ENCODE measurements around the gene MPL.

MPL gene

GRCh38 chr1:43325381-43325780, 12.2 kb upstream of the MPL start:
- DNase-seq (ENCODE audit: low read depth) = no peak

GRCh38 chr1:43327549-43328292, 9.9 kb upstream of the MPL start:
- DNase-seq (ENCODE audit: low read depth) = no peak

GRCh38 chr1:43329995-43330751, 7.4 kb upstream of the MPL start:
- DNase-seq (ENCODE audit: low read depth) = peak; percentile 44

- no peak for DNase-seq (ENCODE audit: low read depth)
Measured at GRCh38 chr1:43331688-43332087, 5.9 kb upstream of the MPL start.

- DNase-seq (ENCODE audit: low read depth) = no peak
Measured at GRCh38 chr1:43334453-43335205, 3.0 kb upstream of the MPL start.

- no peak for DNase-seq (ENCODE audit: low read depth)
Measured at GRCh38 chr1:43338001-43338400, 383 bp downstream of the MPL start.

GRCh38 chr1:43339584-43340232, 2.1 kb downstream of the MPL start:
- DNase-seq (ENCODE audit: low read depth) = no peak

GRCh38 chr1:43340559-43340958, 2.9 kb downstream of the MPL start:
- DNase-seq (ENCODE audit: low read depth) = no peak

GRCh38 chr1:43344267-43344850, 6.7 kb downstream of the MPL start:
- no peak for DNase-seq (ENCODE audit: low read depth)

GRCh38 chr1:43345120-43345519, 7.5 kb downstream of the MPL start:
- DNase-seq (ENCODE audit: low read depth) = no peak

GRCh38 chr1:43346636-43347035, 9.0 kb downstream of the MPL start:
- DNase-seq (ENCODE audit: low read depth) = no peak

GRCh38 chr1:43348343-43348808, 10.8 kb downstream of the MPL start:
- no peak for DNase-seq (ENCODE audit: low read depth)

- DNase-seq (ENCODE audit: low read depth) = peak; percentile 44
Measured at GRCh38 chr1:43348809-43349593, 11.4 kb downstream of the MPL start.

- DNase-seq (ENCODE audit: low read depth) = no peak
Measured at GRCh38 chr1:43349594-43350306, 12.1 kb downstream of the MPL start.

- no peak for DNase-seq (ENCODE audit: low read depth)
Measured at GRCh38 chr1:43350976-43351375, 13.4 kb downstream of the MPL start.

- no peak for DNase-seq (ENCODE audit: low read depth)
Measured at GRCh38 chr1:43351421-43352350, 14.1 kb downstream of the MPL start.

- DNase-seq (ENCODE audit: low read depth) = no peak
Measured at GRCh38 chr1:43352351-43352705, 14.7 kb downstream of the MPL start.

- DNase-seq (ENCODE audit: low read depth) = no peak
Measured at GRCh38 chr1:43352881-43353280, 15.3 kb downstream of the MPL start.

- DNase-seq (ENCODE audit: low read depth) = no peak
Measured at GRCh38 chr1:43354471-43354870, 16.9 kb downstream of the MPL start.
